ENCODE data around the gene NDUFA1. TPM values are rescaled to one million over a fixed set of nuclear protein-coding genes. Genes with fewer than 3 reads are reported as not detected.

The NDUFA1 gene
- total RNA-seq, result 50.7 and 77.3 TPM in 2 replicates

DNA sequence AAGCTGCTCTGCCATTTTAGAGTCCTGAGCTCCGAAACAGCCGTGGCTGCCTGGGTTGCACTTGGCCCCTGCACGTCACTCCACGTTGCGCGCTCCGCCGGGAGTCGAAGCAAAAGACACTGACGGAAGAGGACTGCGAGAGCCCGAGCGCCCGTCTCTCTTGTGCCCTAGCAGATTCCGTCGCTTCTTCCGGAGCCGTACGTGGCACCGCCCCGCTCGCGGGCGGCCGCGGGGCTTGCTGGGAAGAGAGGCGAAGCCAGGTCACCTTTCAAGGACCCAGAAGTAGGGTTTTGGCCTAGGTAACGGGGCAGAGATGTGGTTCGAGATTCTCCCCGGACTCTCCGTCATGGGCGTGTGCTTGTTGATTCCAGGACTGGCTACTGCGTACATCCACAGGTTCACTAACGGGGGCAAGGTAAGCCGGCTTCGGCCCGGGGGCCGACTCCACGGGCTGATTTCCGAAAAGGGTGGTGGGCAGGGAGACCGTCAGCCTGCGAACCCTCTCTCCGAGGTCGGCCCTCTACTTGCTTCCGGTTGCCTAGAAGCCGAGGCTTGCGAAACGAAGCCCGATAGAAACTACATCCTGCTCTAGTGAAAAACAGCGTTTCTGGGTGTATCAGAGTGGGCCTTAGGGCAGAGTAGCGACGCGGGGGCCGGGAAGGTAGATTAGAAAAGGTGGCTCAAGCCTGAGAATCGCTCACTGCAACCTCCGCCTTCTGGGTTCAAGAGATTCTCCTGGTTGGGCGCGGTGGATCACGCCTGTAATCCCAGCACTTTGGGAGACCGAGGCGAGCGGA lies at the start of gene NDUFA1, which contains the start of gene RNF113A:
NDUFA1 (plus strand) TSS at position 234 of the 797 bp plus-strand sequence; CDS start at position 314, 80 bp downstream.
RNF113A (minus strand) TSS at position 135 of the 797 bp plus-strand sequence; CDS start at position 15, 120 bp downstream.

DNA sequence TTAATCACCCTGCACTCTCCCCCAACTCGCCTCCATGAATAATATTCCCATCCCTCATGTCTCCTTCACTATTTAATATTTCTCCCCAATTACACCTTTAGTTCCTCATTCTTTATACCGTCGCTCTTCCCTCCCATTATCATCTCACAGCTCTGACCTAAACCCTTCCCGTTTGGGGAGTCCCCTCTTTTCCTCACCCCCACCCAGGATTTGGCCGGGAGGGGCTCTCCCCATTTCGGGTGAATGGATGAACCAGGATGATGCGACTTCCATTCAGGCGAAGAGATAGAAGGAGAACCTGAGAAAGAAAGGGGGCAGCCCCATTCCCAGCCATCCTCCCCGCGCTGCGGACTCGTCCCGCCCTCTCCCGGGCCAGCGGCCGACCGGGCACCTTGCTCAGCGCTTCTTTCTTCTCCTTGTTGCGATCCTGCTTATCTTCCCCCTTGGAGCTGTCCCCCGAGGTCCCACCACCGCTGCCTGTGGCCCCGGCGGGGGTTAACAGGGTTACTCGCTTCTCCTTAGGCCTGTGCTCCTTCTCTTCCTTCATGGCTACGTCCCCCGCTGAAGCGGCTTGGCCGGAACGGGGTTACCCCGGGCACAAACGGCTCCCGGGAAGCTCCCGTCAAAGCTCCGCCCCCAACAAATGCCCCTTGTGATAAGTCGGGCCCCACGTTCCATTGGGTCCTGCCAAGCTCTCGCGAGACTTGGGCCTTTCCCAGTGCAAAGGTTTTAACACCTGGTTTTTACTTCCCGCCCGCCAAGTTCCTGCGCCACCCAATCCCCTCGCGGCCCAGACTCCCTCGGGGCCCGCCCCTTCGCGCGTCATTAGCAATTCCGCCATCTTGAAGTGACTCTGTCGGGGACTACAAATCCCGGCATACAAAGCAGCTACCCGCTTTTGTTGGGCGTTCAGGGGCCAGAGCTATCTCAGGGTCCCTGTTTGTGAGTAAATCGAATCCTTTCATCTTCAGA lies 19.0 kb upstream of the NDUFA1 start, which contains the start of gene UPF3B:
UPF3B (minus strand) TSS at position 582 of the 972 bp plus-strand sequence; CDS start at position 547, 35 bp downstream.

DNA sequence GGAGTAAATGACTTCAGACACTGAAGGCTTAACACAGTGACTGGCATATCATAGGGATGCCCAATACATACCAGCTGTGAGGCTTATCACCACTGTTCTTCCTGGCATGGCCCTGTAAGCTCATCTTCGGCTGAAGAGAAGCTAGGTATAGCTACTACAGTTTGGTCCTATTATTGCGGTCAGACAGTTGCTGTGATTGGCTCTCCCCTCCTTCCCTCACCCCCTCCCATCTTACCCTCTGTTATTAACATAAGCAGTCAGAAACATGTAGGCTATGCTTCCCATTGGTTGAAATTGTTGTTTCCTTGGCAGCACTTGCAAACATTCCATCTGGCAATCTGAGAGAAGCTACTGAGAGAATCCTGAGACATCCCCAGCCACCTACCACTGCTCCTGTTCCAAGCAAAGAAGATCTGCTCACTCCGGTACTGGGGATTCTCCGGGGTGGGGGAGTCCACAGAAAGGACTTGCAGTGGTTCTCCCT lies 24.3 kb downstream of the NDUFA1 start, which contains the start of gene AKAP14:
AKAP14 (plus strand) TSS at position 51 of the 484 bp plus-strand sequence. CDS start 7,331 bp downstream, outside the sequence.

Other genes starting within 250 kb of the NDUFA1 start
- 16.6 and 17.1 TPM in 2 replicates for gene SEPTIN6, start 178.7 kb upstream of the NDUFA1 start, total RNA-seq
- 0.70 TPM in 1 of 2 replicates, not detected in the other for gene SOWAHD, start 113.2 kb upstream of the NDUFA1 start, total RNA-seq
- gene RPL39, start 80.2 kb upstream of the NDUFA1 start, total RNA-seq, result 7,732 and 11,798 TPM in 2 replicates
- gene UPF3B, start 18.9 kb upstream of the NDUFA1 start, total RNA-seq, result 1.3 and 4.7 TPM in 2 replicates
- gene RNF113A, start 99 bp upstream of the NDUFA1 start, total RNA-seq, result 12.8 and 15.3 TPM in 2 replicates
- not detected in 2 replicates for gene AKAP14, start 24.1 kb downstream of the NDUFA1 start, total RNA-seq
- 3.6 and 4.0 TPM in 2 replicates for gene NKAP, start 71.9 kb downstream of the NDUFA1 start, total RNA-seq
- under 0.01 TPM in 1 of 2 replicates, not detected in the other for gene RHOXF2B, start 205.9 kb downstream of the NDUFA1 start, total RNA-seq
- gene RHOXF1, start 244.1 kb downstream of the NDUFA1 start, total RNA-seq, result not detected in 2 replicates